HG02678 (cell line): Measurements from ENCODE around the gene MYB.
"Not testable (repeated sequence)": the region's sequence is repeated elsewhere in the genome, so short reads cannot be mapped to it uniquely, and the experiment has no call there.

Experiments
- ATAC-seq: cut with Tn5 transposase; IDR thresholded peaks from one replicate; pipeline ENCODE4 v1.9.1; 2021; ENCODE audit warnings: mild to moderate bottlenecking, moderate library complexity; ENCODE audit not compliant: unreplicated experiment

The MYB gene

GRCh38 chr6:135246412-135247012 is 65.4 kb downstream of the MYB start:
- ATAC-seq, result not testable (repeated sequence)

GRCh38 chr6:135250234-135250633 is 69.1 kb downstream of the MYB start:
- ATAC-seq, result no peak

GRCh38 chr6:135250751-135251497 is 69.8 kb downstream of the MYB start:
- ATAC-seq, result no peak

- ATAC-seq, result no peak
Observed at GRCh38 chr6:135251498-135252441, 70.7 kb downstream of the MYB start.

- ATAC-seq, result no peak
Observed at GRCh38 chr6:135254471-135254870, 73.4 kb downstream of the MYB start.

- no peak for ATAC-seq
Observed at GRCh38 chr6:135256866-135257265, 75.8 kb downstream of the MYB start.

GRCh38 chr6:135257631-135258405 is 76.7 kb downstream of the MYB start:
- ATAC-seq, result no peak

GRCh38 chr6:135258970-135259369 is 77.9 kb downstream of the MYB start:
- no peak for ATAC-seq

GRCh38 chr6:135260612-135261011 is 79.5 kb downstream of the MYB start:
- no peak for ATAC-seq

- no peak for ATAC-seq
Observed at GRCh38 chr6:135261872-135262725, 81.0 kb downstream of the MYB start.

GRCh38 chr6:135265278-135265677 is 84.2 kb downstream of the MYB start:
- ATAC-seq, result no peak

- no peak for ATAC-seq
Observed at GRCh38 chr6:135266675-135267074, 85.6 kb downstream of the MYB start.

- no peak for ATAC-seq
Observed at GRCh38 chr6:135267085-135267484, 86.0 kb downstream of the MYB start.

- ATAC-seq, result no peak
Observed at GRCh38 chr6:135268263-135268662, 87.2 kb downstream of the MYB start.

GRCh38 chr6:135268740-135269139 is 87.6 kb downstream of the MYB start:
- no peak for ATAC-seq
